PC-3 (cell line): ENCODE results near the gene EXOC7. TPM values are rescaled to one million over a fixed set of nuclear protein-coding genes. Genes with fewer than 3 reads are reported as not detected.

ENCODE experiments used
- ATAC-seq: fragments of 200-7000 bp; cut with Tn5 transposase; 2 replicates; pipeline ENCODE4 v1.9.1; 2020; ENCODE audit warnings: mild to moderate bottlenecking, moderate library complexity
- BruUV-seq: library from RNA; stranded (reverse); fragments of 400-500 nt; replicated peaks from 2 replicates; lab custom pipeline; 2021; lab: Mats Ljungman, UMichigan
- CTCF ChIA-PET: fragments of 300-600 bp; sonication (Branson Sonifier 250); formaldehyde crosslinking; loops from one replicate; lab custom pipeline; 2022; ENCODE audit warnings: antibody characterized with exemption; lab: Charles Lee
- POLR2A ChIA-PET: fragments of 300-600 bp; sonication (Branson Sonifier 250); formaldehyde crosslinking; loops from one replicate; lab custom pipeline; 2022; ENCODE audit warnings: antibody characterized with exemption; ENCODE audit not compliant: unreplicated experiment; lab: Charles Lee
- DNase-seq: peaks from one replicate; pipeline ENCODE4 v3.0.0-alpha.2; 2015
- H2AFZ ChIP-seq: fragments of 300-600 bp; sonication (generic); 2 replicates; pipeline ENCODE4 v1.6.0; 2016; ENCODE audit warnings: antibody characterized with exemption, low read length
- H3F3A ChIP-seq: fragments of 300-600 bp; sonication (generic); one replicate; pipeline ENCODE4 v1.6.0; 2017; ENCODE audit warnings: antibody characterized with exemption, low read length, control low read depth, mild to moderate bottlenecking; ENCODE audit not compliant: unreplicated experiment
- H3K27ac ChIP-seq: fragments of 300-600 bp; sonication (generic); 2 replicates; pipeline ENCODE4 v1.5.1; 2016; ENCODE audit warnings: mild to moderate bottlenecking, low read length
- H3K27me3 ChIP-seq: fragments of 300-600 bp; sonication (generic); 2 replicates; pipeline ENCODE4 v1.6.1; 2016; ENCODE audit warnings: low read length, mixed read lengths
- H3K36me3 ChIP-seq: fragments of 300-600 bp; sonication (generic); 2 replicates; pipeline ENCODE4 v1.6.1; 2016; ENCODE audit warnings: low read depth, mixed run types, low read length, mixed read lengths
- H3K4me1 ChIP-seq: fragments of 300-600 bp; sonication (generic); 2 replicates; pipeline ENCODE4 v1.5.1; 2016; ENCODE audit warnings: low read length; ENCODE audit not compliant: insufficient read depth
- H3K4me2 ChIP-seq: fragments of 300-600 bp; sonication (generic); 2 replicates; pipeline ENCODE4 v1.6.0; 2016; ENCODE audit warnings: low read length
- H3K4me3 ChIP-seq: fragments of 300-600 bp; sonication (generic); 2 replicates; pipeline ENCODE4 v1.5.1; 2016; ENCODE audit warnings: mild to moderate bottlenecking, low read length, mixed read lengths
- H3K79me2 ChIP-seq: fragments of 300-600 bp; sonication (generic); 2 replicates; pipeline ENCODE4 v1.6.1; 2017; ENCODE audit warnings: low read length, mixed read lengths
- H3K9ac ChIP-seq: fragments of 300-600 bp; sonication (generic); 2 replicates; pipeline ENCODE4 v1.6.0; 2016; ENCODE audit warnings: mild to moderate bottlenecking, low read length
- H3K9me2 ChIP-seq: fragments of 300-600 bp; sonication (generic); replicated peaks from 2 replicates; pipeline ENCODE4 v1.6.1; 2016; ENCODE audit warnings: mixed run types, low read length, mixed read lengths
- H3K9me3 ChIP-seq: fragments of 300-600 bp; sonication (generic); 2 replicates; pipeline ENCODE4 v1.6.1; 2016; ENCODE audit warnings: low read length, mixed read lengths
- H4K20me1 ChIP-seq: fragments of 300-600 bp; sonication (generic); 2 replicates; pipeline ENCODE4 v1.6.1; 2016; ENCODE audit warnings: low read length, mixed read lengths
- CTCF ChIP-seq: fragments of 300-600 bp; sonication (generic); conservative IDR thresholded peaks from 2 replicates; pipeline ENCODE4 v1.5.1; 2017; ENCODE audit warnings: antibody characterized with exemption, low read depth, mild to moderate bottlenecking, low read length
- EZH2 ChIP-seq: fragments of 300-600 bp; sonication (generic); IDR thresholded peaks from one replicate; pipeline ENCODE4 v1.6.1; 2017; ENCODE audit warnings: antibody characterized with exemption, mild to moderate bottlenecking, low read length; ENCODE audit not compliant: unreplicated experiment
- EZH2phosphoT487 ChIP-seq: fragments of 300-600 bp; sonication (generic); IDR thresholded peaks from 2 replicates; pipeline ENCODE4 v1.6.1; 2018; ENCODE audit warnings: mild to moderate bottlenecking, antibody characterized with exemption, low read length, borderline replicate concordance
- intact Hi-C: fragments of 100-400 bp; cut with micrococcal nuclease; formaldehyde crosslinking; loops from 2 replicates; pipeline ENCODE4 v1.9.0; 2023
- total RNA-seq: library from RNA; depleted of rRNA; stranded (reverse); fragments of >200 nt; gene quantifications from 2 replicates; pipeline ENCODE4 v1.2.3, GENCODE V29; 2014

EXOC7 gene
- total RNA-seq, 1 experiment from 2014 or later: 153 TPM

GRCh38 chr17:76072148-76072858 lies 31.3 kb downstream of the EXOC7 start, which contains the start of gene SRP68:
SRP68 (minus strand) TSS chr17:76072517; CDS start chr17:76072491, 26 bp downstream.
- Histone ChIP-seq H3K4me1 (peaks cover 22% of the 10 kb centered on the region), H2AFZ (peak within 1 kb of the TSS; percentile 91), H3F3A (no peaks in the 10 kb centered on the region), H3K4me3 (peak within 1 kb of the TSS; percentile 75), H3K36me3 (peaks cover 5% of the 10 kb centered on the region), H3K9me2 (no peaks in the 10 kb centered on the region), H3K9ac (peak within 1 kb of the TSS; percentile 92), H3K4me2 (peak within 1 kb of the TSS; percentile 98), H4K20me1 (peaks cover 11% of the 10 kb centered on the region), H3K9me3 (no peaks in the 10 kb centered on the region), H3K27ac (peak within 1 kb of the TSS; percentile 33), H3K27me3 (peaks cover 34% of the 10 kb centered on the region), H3K79me2 (peaks cover 57% of the 10 kb centered on the region)
- TF ChIP-seq EZH2phosphoT487 (no peak), CTCF (no peak), EZH2 (no peak)
- ATAC-seq: peak; percentile 99
- intact Hi-C loops: loop anchor here (5.0 kb wide), 1 partner anchor 45 kb away; the partner anchor contains the start of gene EVPL
- ChIA-PET CTCF (interaction anchor here (1.0 kb wide), 1 partner anchor 62 kb away, joined by 4 read pairs; no protein-coding TSS in a partner anchor), POLR2A (interaction anchor here (0.6 to 0.8 kb wide), 3 partner anchors 66 to 1214 kb away, joined by 3 to 9 read pairs (median 5); no protein-coding TSS in a partner anchor)
- peak; percentile 96 for DNase-seq
- BruUV-seq: no TSS peak

GRCh38 chr17:76071531-76072147 lies 31.9 kb downstream of the EXOC7 start:
- H3K9ac ChIP-seq: peak overlapping the region; percentile 92
- TF ChIP-seq CTCF (no peak), EZH2phosphoT487 (no peak)
- peaks cover 27% of the 10 kb centered on the region for H3K27me3 ChIP-seq
- peaks cover 11% of the 10 kb centered on the region for H4K20me1 ChIP-seq
- no peak for DNase-seq
- H3K9me2 ChIP-seq: no peaks in the 10 kb centered on the region
- ChIA-PET POLR2A (no interaction called here), CTCF (interaction anchor here (1.0 kb wide), 1 partner anchor 62 kb away, joined by 4 read pairs; no protein-coding TSS in a partner anchor)
- peak; percentile 1 for ATAC-seq
- peak overlapping the region; percentile 75 for H3K4me3 ChIP-seq
- peak overlapping the region; percentile 33; the same call in 1 of the 2 replicates for H3K27ac ChIP-seq
- H3F3A ChIP-seq: no peaks in the 10 kb centered on the region
- peaks cover 22% of the 10 kb centered on the region for H3K4me1 ChIP-seq
- H3K79me2 ChIP-seq: peaks cover 61% of the 10 kb centered on the region
- H3K36me3 ChIP-seq: peaks cover 10% of the 10 kb centered on the region
- peak overlapping the region; percentile 91 for H2AFZ ChIP-seq
- intact Hi-C loops: loop anchor here (5.0 kb wide), 1 partner anchor 44 kb away; the partner anchor contains the start of gene EVPL
- peak overlapping the region; percentile 98 for H3K4me2 ChIP-seq
- H3K9me3 ChIP-seq: no peaks in the 10 kb centered on the region
- TSS peak; percentile 78 for BruUV-seq
